Ovary (tissue), 9 donors: ENCODE results near the gene IGBP1. TPM values are rescaled to one million over a fixed set of nuclear protein-coding genes. Genes with fewer than 3 reads are reported as not detected.
A peak's percentile ranks its signal among the peaks of the same experiment; 100 is the strongest.
"Not testable (repeated sequence)": the region's sequence is repeated elsewhere in the genome, so short reads cannot be mapped to it uniquely, and the experiment has no call there.

ENCODE experiments used
- DNase-seq, 5 donors: peaks; one replicate each; pipeline ENCODE4 v3.0.0-alpha.2; 2019 to 2020
- H3K27ac ChIP-seq, 2 donors: fragments of 200-600 bp; one replicate each; pipeline versions ENCODE4 v1.5.1 to v1.8.0; 2019 to 2022
- H3K27me3 ChIP-seq: fragments of 200-600 bp; one replicate; pipeline ENCODE4 v1.8.0; 2022
- H3K36me3 ChIP-seq: fragments of 200-600 bp; sonication (generic); one replicate; pipeline ENCODE4 v1.5.1; 2019
- H3K4me1 ChIP-seq: one replicate; pipeline ENCODE4 v1.8.1; 2013; ENCODE audit warnings: mild to moderate bottlenecking, moderate library complexity; ENCODE audit not compliant: insufficient read depth
- H3K4me3 ChIP-seq: fragments of 200-600 bp; sonication (generic); one replicate; pipeline ENCODE4 v1.5.1; 2017
- H3K9me3 ChIP-seq, 2 donors: fragments of 200-600 bp in 1 of 2; sonication (generic) in 1 of 2; one replicate each; pipeline versions ENCODE4 v1.5.1 to v1.8.1; 2013 to 2019; ENCODE audit warnings: mild to moderate bottlenecking in 1 of 2, moderate library complexity in 1 of 2
- EP300 ChIP-seq: sonication (generic); formaldehyde crosslinking; IDR thresholded peaks from one replicate; pipeline ENCODE4 v1.6.1; 2017; ENCODE audit warnings: antibody characterized with exemption
- POLR2A ChIP-seq: fragments of 450-650 bp; IDR thresholded peaks from one replicate; pipeline ENCODE4 v1.6.1; 2017; ENCODE audit warnings: antibody characterized with exemption, mild to moderate bottlenecking, moderate library complexity
- WGBS, 3 donors: extraction: QIAGEN DNeasy Blood & Tissue Kit in 1 of 3; methylation state at CpG; one replicate each; pipeline versions ENCODE4 v1.1.5 to v1.1.7; 2013 to 2017; 5-methylcytosine and 5-hydroxymethylcytosine counted together
- intact Hi-C, 4 donors: fragments of 100-400 bp; cut with DNase I; formaldehyde crosslinking; loops; one replicate each; pipeline versions ENCODE4 v1.11.0 to v1.15.1; 2022 to 2023
- polyA plus RNA-seq, 2 donors: library from polyadenylated mRNA; stranded (reverse); fragments of 200-250 nt in 1 of 2; fragments of 350-450 nt in 1 of 2; fragmentation: Illumina TruSeq in 1 of 2; extraction: RNeasy Lipid Tissue Mini Kit (QIAGEN cat#74804) in 1 of 2; gene quantifications; one replicate each; pipeline ENCODE4 v1.2.3, GENCODE V29; 2013 to 2014
- total RNA-seq, 7 donors: library from RNA; depleted of rRNA in 2 of 7; stranded (reverse); fragments of >200 nt in 2 of 7; fragmentation: NEBNext Ultra II Directional in 3 of 7; extraction: Animal tissue kit (Norgen Biotek cat#: 25700) in 3 of 7; gene quantifications; one replicate each; pipeline versions ENCODE4 v1.1.0 to v1.2.4, GENCODE V29; 2016 to 2023
- TF ChIP-seq, protein P1 (sequence below), 3 donors: fragments of 450-650 bp in 2 of 3; fragments of 200-600 bp in 1 of 3; IDR thresholded peaks; one replicate each; pipeline versions ENCODE4 v1.5.1 to v1.8.0; 2016 to 2022; ENCODE audit warnings: antibody characterized with exemption in 3 of 3, mild to moderate bottlenecking in 1 of 3
- donor health status: DM: no; HTN: no; CAD: no; lungs with moderate emphysema.
- donor health status: DM: no; HTN: no; CAD: no.
- donor health status: Bipolar disorder and iron deficiency.
- donor health status: DM: yes; HTN: yes; CAD: no.
- donor health status: DM: no; HTN: no; CAD: no.
- donor health status: DM: yes; HTN: yes; CAD: no.

The IGBP1 gene
- total and polyA plus RNA-seq, 9 donors: 63.3 to 181 (median 98.9) TPM

DNA sequence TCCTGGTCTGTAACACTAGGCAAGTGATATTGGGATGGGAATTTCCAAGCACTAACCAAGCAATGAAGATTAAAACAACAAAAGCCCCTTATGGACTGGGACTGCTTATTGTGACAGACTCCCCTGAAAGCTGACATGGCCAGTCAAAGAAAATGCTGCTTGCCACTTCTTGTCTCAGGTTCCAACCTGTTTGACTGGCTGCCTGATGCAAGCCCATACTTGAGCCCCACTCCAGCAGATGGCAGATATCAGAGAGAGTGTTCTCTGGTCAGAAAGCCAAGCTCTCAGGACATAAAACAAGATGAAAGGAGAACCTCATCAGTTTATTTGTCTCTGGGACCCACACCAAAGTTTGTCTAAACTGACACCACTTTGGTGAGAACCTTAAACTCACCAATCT lies 15.5 kb upstream of the IGBP1 start:
- intact Hi-C loops: no loop called here
- Histone ChIP-seq H3K27ac (no peak overlapping the region), H3K27me3 (no peaks in the 10 kb centered on the region), H3K4me3 (no peak overlapping the region), H3K36me3 (no peaks in the 10 kb centered on the region), H3K9me3 (no peaks in the 10 kb centered on the region), H3K4me1 (no peaks in the 10 kb centered on the region)
- DNase-seq: no peak
- TF ChIP-seq EP300: no peak
- TF ChIP-seq, protein P1, sequence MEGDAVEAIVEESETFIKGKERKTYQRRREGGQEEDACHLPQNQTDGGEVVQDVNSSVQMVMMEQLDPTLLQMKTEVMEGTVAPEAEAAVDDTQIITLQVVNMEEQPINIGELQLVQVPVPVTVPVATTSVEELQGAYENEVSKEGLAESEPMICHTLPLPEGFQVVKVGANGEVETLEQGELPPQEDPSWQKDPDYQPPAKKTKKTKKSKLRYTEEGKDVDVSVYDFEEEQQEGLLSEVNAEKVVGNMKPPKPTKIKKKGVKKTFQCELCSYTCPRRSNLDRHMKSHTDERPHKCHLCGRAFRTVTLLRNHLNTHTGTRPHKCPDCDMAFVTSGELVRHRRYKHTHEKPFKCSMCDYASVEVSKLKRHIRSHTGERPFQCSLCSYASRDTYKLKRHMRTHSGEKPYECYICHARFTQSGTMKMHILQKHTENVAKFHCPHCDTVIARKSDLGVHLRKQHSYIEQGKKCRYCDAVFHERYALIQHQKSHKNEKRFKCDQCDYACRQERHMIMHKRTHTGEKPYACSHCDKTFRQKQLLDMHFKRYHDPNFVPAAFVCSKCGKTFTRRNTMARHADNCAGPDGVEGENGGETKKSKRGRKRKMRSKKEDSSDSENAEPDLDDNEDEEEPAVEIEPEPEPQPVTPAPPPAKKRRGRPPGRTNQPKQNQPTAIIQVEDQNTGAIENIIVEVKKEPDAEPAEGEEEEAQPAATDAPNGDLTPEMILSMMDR (IDR thresholded peaks at IDR 0.05): no peak
- no peak for TF ChIP-seq POLR2A

DNA sequence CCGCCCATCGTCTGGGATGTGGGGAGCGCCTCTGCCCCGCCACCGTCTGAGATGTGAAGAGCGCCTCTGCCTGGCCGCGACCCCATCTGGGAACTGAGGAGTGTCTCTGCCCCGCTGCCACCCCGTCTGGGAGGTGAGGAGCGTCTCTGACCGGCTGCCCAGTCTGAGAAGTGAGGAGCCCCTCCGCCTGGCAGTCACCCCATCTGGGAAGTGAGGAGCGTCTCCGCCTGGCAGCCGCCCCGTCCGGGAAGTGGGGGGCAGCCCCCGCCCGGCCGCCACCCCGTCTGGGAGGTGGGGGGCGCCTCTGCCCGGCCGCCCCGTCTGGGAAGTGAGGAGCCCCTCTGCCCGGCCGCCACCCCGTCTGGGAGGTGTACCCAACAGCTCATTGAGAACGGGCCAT lies 10.2 kb upstream of the IGBP1 start:
- peak in 1 of 5 donors; percentile 11 for DNase-seq
- H3K36me3 ChIP-seq, H3K9me3 ChIP-seq, H3K4me1 ChIP-seq, H3K4me3 ChIP-seq, H3K27ac ChIP-seq, intact Hi-C loops, H3K27me3 ChIP-seq: not testable (repeated sequence)
- WGBS, 3 donors: 90 to 96% (median 92%) methylated on average over 26 to 30 of the region's 30 CpGs

DNA sequence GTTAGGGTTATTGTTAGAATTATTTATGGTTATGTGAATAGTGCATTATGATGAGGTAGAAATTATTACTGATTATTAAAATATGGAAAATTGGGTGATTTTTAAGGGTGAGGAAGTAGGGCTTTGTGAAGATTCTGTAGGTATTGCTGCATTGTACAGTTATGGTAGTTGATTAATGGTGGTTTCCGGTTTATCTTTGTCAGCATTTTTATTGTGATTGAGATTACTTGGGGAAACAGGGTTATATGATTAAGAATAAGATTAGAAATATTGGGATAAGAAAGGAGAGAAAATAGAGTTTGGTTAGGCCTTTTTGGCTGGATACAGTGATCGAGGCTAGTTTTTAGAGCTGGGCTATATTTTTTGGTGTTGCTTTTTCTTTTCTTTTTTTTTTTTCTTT lies 8.6 kb upstream of the IGBP1 start:
- 63 to 87% (median 81%) methylated on average over 2 of the region's 2 CpGs for whole genome bisulfite sequencing, 3 donors
- Histone ChIP-seq H3K27ac (no peak overlapping the region), H3K4me1 (no peaks in the 10 kb centered on the region), H3K9me3 (no peaks in the 10 kb centered on the region), H3K36me3 (no peaks in the 10 kb centered on the region), H3K4me3 (no peak overlapping the region), H3K27me3 (no peaks in the 10 kb centered on the region)
- intact Hi-C loops: no loop called here
- DNase-seq: no peak
- no peak for TF ChIP-seq EP300
- TF ChIP-seq, protein P1 (IDR thresholded peaks at IDR 0.05): no peak
- no peak for TF ChIP-seq POLR2A

DNA sequence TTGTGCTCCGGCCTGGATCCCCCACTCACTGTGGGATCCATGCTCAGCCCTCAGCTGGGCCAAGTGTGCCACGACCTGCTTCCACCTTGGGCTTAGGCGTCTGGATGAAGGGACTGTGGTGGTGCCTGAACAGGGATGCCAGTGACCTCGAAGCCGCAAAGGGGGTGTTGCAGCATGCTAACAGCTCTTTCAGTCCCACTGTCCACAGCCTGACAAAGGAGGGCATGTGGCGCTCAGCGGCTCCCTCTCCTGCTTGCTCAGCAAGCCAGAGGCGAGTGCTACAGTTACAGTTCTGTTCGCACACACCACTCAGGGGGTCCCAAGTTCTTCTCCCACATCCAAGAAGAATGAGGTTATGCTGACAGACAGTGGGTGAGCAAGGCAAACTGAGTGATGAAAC lies 5.2 kb upstream of the IGBP1 start:
- no peak overlapping the region for H3K27ac ChIP-seq
- no peak overlapping the region for H3K4me3 ChIP-seq
- H3K9me3 ChIP-seq: no peaks in the 10 kb centered on the region
- H3K27me3 ChIP-seq: no peaks in the 10 kb centered on the region
- no peaks in the 10 kb centered on the region for H3K36me3 ChIP-seq
- no peaks in the 10 kb centered on the region for H3K4me1 ChIP-seq
- 64 to 74% (median 68%) methylated on average over 8 to 9 of the region's 9 CpGs for WGBS, 3 donors
- intact Hi-C loops: no loop called here
- DNase-seq: no peak
- TF ChIP-seq, protein P1 (IDR thresholded peaks at IDR 0.05): no peak
- no peak for TF ChIP-seq EP300

DNA sequence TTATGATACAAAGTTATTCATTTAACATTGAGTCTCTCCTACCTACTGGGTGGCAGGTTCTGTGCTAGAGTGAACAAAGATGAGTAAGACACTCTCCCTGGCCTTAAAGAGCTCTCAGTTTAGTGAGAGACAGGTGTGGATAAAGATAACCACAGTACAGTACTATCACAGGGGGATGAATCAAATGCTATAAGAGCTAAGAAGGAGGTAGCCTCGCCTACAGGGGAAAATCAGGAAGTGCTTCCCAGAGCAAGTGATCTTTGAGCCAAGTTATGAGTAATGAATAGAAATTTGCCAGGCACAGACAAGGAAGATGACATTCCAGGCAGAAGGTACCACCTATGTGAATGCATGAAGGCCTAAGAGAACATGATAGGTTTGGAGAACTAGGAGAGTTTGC lies 3.4 kb upstream of the IGBP1 start:
- 10 to 33% (median 33%) methylated on average over 1 of the region's 1 CpG for WGBS, 3 donors

More for the DNA sequence above, 3.4 kb upstream of the IGBP1 start:
- H3K4me1 ChIP-seq: peaks cover 1% of the 10 kb centered on the region
- intact Hi-C loops: loop anchor here in 1 of 4 donors (10.0 kb wide), 1 partner anchor 305 kb away; no protein-coding TSS in a partner anchor
- no peak overlapping the region for H3K27ac ChIP-seq
- H3K36me3 ChIP-seq: no peaks in the 10 kb centered on the region
- no peak overlapping the region for H3K4me3 ChIP-seq
- TF ChIP-seq, protein P1 (IDR thresholded peaks at IDR 0.05): no peak
- TF ChIP-seq POLR2A (no peak), EP300 (no peak)
- H3K9me3 ChIP-seq: peaks cover 0 to 5% of the 10 kb centered on the region in 2 donors
- DNase-seq: no peak
- H3K27me3 ChIP-seq: no peaks in the 10 kb centered on the region
